Smooth muscle cell (in vitro differentiated cells): Measurements from ENCODE around the gene ARMC5. TPM values are rescaled to one million over a fixed set of nuclear protein-coding genes. Genes with fewer than 3 reads are reported as not detected.
"Not testable (repeated sequence)": the region's sequence is repeated elsewhere in the genome, so short reads cannot be mapped to it uniquely, and the experiment has no call there.

Source experiments
- DNase-seq: peaks from one replicate; lab custom pipeline; 2025; ENCODE audit not compliant: unreplicated experiment; lab: John Stamatoyannopoulos, UW
- H2AFZ ChIP-seq: fragments of 200-600 bp; sonication (generic); 2 replicates; pipeline ENCODE4 v1.6.0; 2016; ENCODE audit warnings: antibody characterized with exemption, low read depth, mild to moderate bottlenecking
- H3F3A ChIP-seq: fragments of 200-600 bp; sonication (generic); 2 replicates; pipeline ENCODE4 v1.6.0; 2017; ENCODE audit warnings: antibody characterized with exemption, low read depth
- H3K27ac ChIP-seq: fragments of 200-600 bp; sonication (generic); 2 replicates; pipeline ENCODE4 v1.5.1; 2016; ENCODE audit warnings: low read depth, mild to moderate bottlenecking
- H3K27me3 ChIP-seq: fragments of 200-600 bp; sonication (generic); 2 replicates; pipeline ENCODE4 v1.6.1; 2016; ENCODE audit warnings: low read depth, mild to moderate bottlenecking
- H3K36me3 ChIP-seq: fragments of 200-600 bp; sonication (generic); 2 replicates; pipeline ENCODE4 v1.5.1; 2016; ENCODE audit warnings: low read depth
- H3K4me1 ChIP-seq: fragments of 200-600 bp; sonication (generic); 2 replicates; pipeline ENCODE4 v1.5.1; 2016; ENCODE audit warnings: low read depth
- H3K4me2 ChIP-seq: fragments of 200-600 bp; sonication (generic); 2 replicates; pipeline ENCODE4 v1.6.0; 2016; ENCODE audit warnings: mild to moderate bottlenecking
- H3K4me3 ChIP-seq: fragments of 200-600 bp; sonication (generic); 2 replicates; pipeline ENCODE4 v1.5.1; 2016; ENCODE audit warnings: mild to moderate bottlenecking
- H3K79me2 ChIP-seq: fragments of 200-600 bp; sonication (generic); 2 replicates; pipeline ENCODE4 v1.6.0; 2016; ENCODE audit warnings: low read depth, mild to moderate bottlenecking
- H3K9ac ChIP-seq: fragments of 200-600 bp; sonication (generic); 2 replicates; pipeline ENCODE4 v1.6.0; 2016; ENCODE audit warnings: low read depth
- H3K9me3 ChIP-seq: fragments of 200-600 bp; sonication (generic); replicated peaks from 2 replicates; pipeline ENCODE4 v1.5.1; 2016; ENCODE audit warnings: low read depth
- H4K20me1 ChIP-seq: fragments of 200-600 bp; sonication (generic); 2 replicates; pipeline ENCODE4 v1.6.0; 2016; ENCODE audit warnings: low read depth
- CTCF ChIP-seq: fragments of 200-600 bp; sonication (generic); IDR thresholded peaks from 2 replicates; pipeline ENCODE4 v1.5.1; 2017; ENCODE audit warnings: borderline replicate concordance, mild to moderate bottlenecking, antibody characterized with exemption; ENCODE audit not compliant: insufficient read depth, poor library complexity, severe bottlenecking
- WGBS: methylation state at CpG from one replicate; pipeline ENCODE4 v1.1.7; 2016; ENCODE audit warnings: low lambda C conversion rate; 5-methylcytosine and 5-hydroxymethylcytosine counted together
- polyA plus RNA-seq: library from polyadenylated mRNA; unstranded; fragments of >200 nt; fragmentation: Nextera tagmentation; extraction: Ambion mirVana; gene quantifications from 2 replicates; pipeline ENCODE4 v1.2.1, GENCODE V29; 2016
- total RNA-seq: library from RNA; depleted of rRNA; stranded (reverse); fragments of >200 nt; gene quantifications from 2 replicates; pipeline ENCODE4 v1.2.3, GENCODE V29; 2014

ARMC5 gene
- total and polyA plus RNA-seq, 2 experiments from 2014 or later, result 7.0 to 19.6 TPM

GRCh38 chr16:31438414-31438813, 20.9 kb upstream of the ARMC5 start:
- no peak for TF ChIP-seq CTCF
- Histone ChIP-seq H3K4me2 (no peak overlapping the region), H3K36me3 (no peaks in the 10 kb centered on the region), H3K9me3 (no peaks in the 10 kb centered on the region), H3K27ac (no peak overlapping the region), H4K20me1 (no peaks in the 10 kb centered on the region), H3F3A (no peaks in the 10 kb centered on the region), H3K4me1 (no peaks in the 10 kb centered on the region), H3K79me2 (no peaks in the 10 kb centered on the region), H2AFZ (no peak overlapping the region), H3K4me3 (no peak overlapping the region), H3K27me3 (no peaks in the 10 kb centered on the region), H3K9ac (no peak overlapping the region)
- 38% methylated on average over 2 of the region's 2 CpGs for WGBS
- no peak for DNase-seq

- not testable (repeated sequence) for H2AFZ ChIP-seq, H3K79me2 ChIP-seq, H3K4me2 ChIP-seq, H3K27ac ChIP-seq, H4K20me1 ChIP-seq, H3K9ac ChIP-seq, H3F3A ChIP-seq, H3K4me3 ChIP-seq, H3K27me3 ChIP-seq, H3K4me1 ChIP-seq, H3K9me3 ChIP-seq, DNase-seq, H3K36me3 ChIP-seq
- 70% methylated on average over 3 of the region's 4 CpGs for WGBS
These were observed 20.3 kb upstream of the ARMC5 start for GRCh38 chr16:31439023-31439422.

GRCh38 chr16:31439519-31439918, 19.8 kb upstream of the ARMC5 start:
- Histone ChIP-seq H3K36me3 (no peaks in the 10 kb centered on the region), H4K20me1 (no peaks in the 10 kb centered on the region), H3K79me2 (no peaks in the 10 kb centered on the region), H3F3A (no peaks in the 10 kb centered on the region), H3K4me2 (no peak overlapping the region), H3K4me1 (no peaks in the 10 kb centered on the region), H2AFZ (no peak overlapping the region), H3K9ac (no peak overlapping the region), H3K9me3 (no peaks in the 10 kb centered on the region), H3K4me3 (no peak overlapping the region), H3K27me3 (no peaks in the 10 kb centered on the region), H3K27ac (no peak overlapping the region)
- TF ChIP-seq CTCF, result no peak
- WGBS, result 94% methylated on average over 3 of the region's 3 CpGs
- no peak for DNase-seq

GRCh38 chr16:31440516-31441184, 18.7 kb upstream of the ARMC5 start:
- DNase-seq, result no peak
- Histone ChIP-seq H3K36me3 (no peaks in the 10 kb centered on the region), H3K79me2 (no peaks in the 10 kb centered on the region), H3K9me3 (no peaks in the 10 kb centered on the region), H3K4me1 (no peaks in the 10 kb centered on the region), H3K9ac (no peak overlapping the region), H3F3A (no peaks in the 10 kb centered on the region), H3K27me3 (no peaks in the 10 kb centered on the region), H3K4me3 (no peak overlapping the region), H2AFZ (no peak overlapping the region), H4K20me1 (no peaks in the 10 kb centered on the region), H3K27ac (no peak overlapping the region), H3K4me2 (no peak overlapping the region)
- no peak for TF ChIP-seq CTCF
- 88% methylated on average over 4 of the region's 4 CpGs for WGBS
